WTC11 (cell line): ENCODE measurements around the gene RRP36. TPM values are rescaled to one million over a fixed set of nuclear protein-coding genes. Genes with fewer than 3 reads are reported as not detected.

Experiments used
- ATAC-seq: fragments of 200-7000 bp; cut with Tn5 transposase; 2 replicates; pipeline ENCODE4 v1.10.0; 2021; ENCODE audit warnings: mild to moderate bottlenecking, moderate library complexity
- CTCF ChIA-PET: fragments of 300-600 bp; sonication (Branson Sonifier 250); formaldehyde crosslinking; loops from one replicate; lab custom pipeline; 2021; ENCODE audit warnings: antibody characterized with exemption; lab: Charles Lee
- POLR2A ChIA-PET: fragments of 350-600 bp; sonication (Branson Sonifier 250); formaldehyde crosslinking; loops from one replicate; lab custom pipeline; 2021; ENCODE audit warnings: antibody characterized with exemption; lab: Charles Lee
- DNase-seq: peaks from one replicate; pipeline ENCODE4 v3.0.0; 2021; ENCODE audit warnings: low spot score
- H3K27ac Mint-ChIP-seq: 2 replicates; pipeline ENCODE4 v1.8.0; 2021; ENCODE audit warnings: mixed read lengths
- H3K27me3 Mint-ChIP-seq: 2 replicates; pipeline ENCODE4 v1.8.0; 2021; ENCODE audit warnings: low read depth, mild to moderate bottlenecking, moderate library complexity, mixed read lengths
- H3K36me3 Mint-ChIP-seq: 2 replicates; pipeline ENCODE4 v1.8.0; 2021; ENCODE audit warnings: mixed read lengths
- H3K4me1 Mint-ChIP-seq: 2 replicates; pipeline ENCODE4 v1.8.0; 2022; ENCODE audit warnings: mixed read lengths
- H3K4me3 Mint-ChIP-seq: 2 replicates; pipeline ENCODE4 v1.8.0; 2021; ENCODE audit warnings: mild to moderate bottlenecking, moderate library complexity, mixed read lengths
- H3K9me3 Mint-ChIP-seq: 2 replicates; pipeline ENCODE4 v1.8.0; 2021; ENCODE audit warnings: mixed read lengths
- AR ChIP-seq: fragments of 250-450 bp; sonication (Bioruptor Pico); IDR thresholded peaks from 2 replicates; pipeline ENCODE4 v1.9.0; 2021; ENCODE audit warnings: mild to moderate bottlenecking
- ATF3 ChIP-seq: sonication (generic); formaldehyde crosslinking; conservative IDR thresholded peaks from 2 replicates; pipeline ENCODE4 v1.8.1; 2022; ENCODE audit warnings: mild to moderate bottlenecking, missing genetic modification reagents
- HMGXB4 ChIP-seq: sonication (generic); formaldehyde crosslinking; IDR thresholded peaks from 2 replicates; pipeline ENCODE4 v1.8.1; 2023; ENCODE audit warnings: mild to moderate bottlenecking, moderate library complexity, missing genetic modification reagents
- JUN ChIP-seq: sonication (generic); formaldehyde crosslinking; IDR thresholded peaks from 2 replicates; pipeline ENCODE4 v1.8.0; 2023; ENCODE audit warnings: mild to moderate bottlenecking, missing genetic modification reagents
- MAX ChIP-seq: sonication (generic); formaldehyde crosslinking; IDR thresholded peaks from 2 replicates; pipeline ENCODE4 v1.8.0; 2022; ENCODE audit warnings: mild to moderate bottlenecking, missing genetic modification reagents
- MYBL2 ChIP-seq: sonication (generic); formaldehyde crosslinking; IDR thresholded peaks from 2 replicates; pipeline ENCODE4 v1.8.1; 2023; ENCODE audit warnings: mild to moderate bottlenecking, moderate library complexity, missing genetic modification reagents
- NFYB ChIP-seq: sonication (generic); formaldehyde crosslinking; conservative IDR thresholded peaks from 2 replicates; pipeline ENCODE4 v1.8.0; 2022; ENCODE audit warnings: low read depth, missing genetic modification reagents
- PRDM15 ChIP-seq: sonication (generic); formaldehyde crosslinking; IDR thresholded peaks from 2 replicates; pipeline ENCODE4 v1.8.0; 2022; ENCODE audit warnings: missing genetic modification reagents
- SP1 ChIP-seq: sonication (generic); formaldehyde crosslinking; conservative IDR thresholded peaks from 2 replicates; pipeline ENCODE4 v1.8.1; 2022; ENCODE audit warnings: missing genetic modification reagents
- ZBTB43 ChIP-seq: sonication (generic); formaldehyde crosslinking; IDR thresholded peaks from 2 replicates; pipeline ENCODE4 v1.8.1; 2023; ENCODE audit warnings: mild to moderate bottlenecking, missing genetic modification reagents
- ZMAT4 ChIP-seq: fragments of 250-450 bp; sonication (Bioruptor Pico); IDR thresholded peaks from 2 replicates; pipeline ENCODE4 v1.9.0; 2021; ENCODE audit warnings: mild to moderate bottlenecking
- ZNF121 ChIP-seq: sonication (generic); formaldehyde crosslinking; IDR thresholded peaks from 2 replicates; pipeline ENCODE4 v1.8.0; 2023; ENCODE audit warnings: missing genetic modification reagents
- ZNF232 ChIP-seq: sonication (generic); formaldehyde crosslinking; IDR thresholded peaks from 2 replicates; pipeline ENCODE4 v1.8.0; 2022; ENCODE audit warnings: mild to moderate bottlenecking, missing genetic modification reagents
- ZNF512 ChIP-seq: sonication (generic); formaldehyde crosslinking; IDR thresholded peaks from 2 replicates; pipeline ENCODE4 v1.8.1; 2022; ENCODE audit warnings: missing genetic modification reagents, borderline replicate concordance
- total RNA-seq: library from RNA; stranded (reverse); gene quantifications from 3 replicates; pipeline ENCODE4 v1.2.3, GENCODE V29; 2021

Gene RRP36
- total RNA-seq, 1 experiment from 2014 or later = 81.0 TPM

GRCh38 chr6:42979523-42980177 lies 41.8 kb upstream of the RRP36 start (continued):
- no peak for TF ChIP-seq ATF3 (CRISPR knock-in tag)
- TF ChIP-seq, all 79 proteins: peak for 0

GRCh38 chr6:42981836-42982235 lies 39.6 kb upstream of the RRP36 start:
- no peaks in the 10 kb centered on the region for H3K27me3 Mint-ChIP-seq
- H3K4me3 Mint-ChIP-seq = no peak overlapping the region
- TF ChIP-seq ZNF121 (CRISPR knock-in tag) = no peak
- ChIA-PET CTCF (no interaction called here), POLR2A (no interaction called here)
- peaks cover 30% of the 10 kb centered on the region for H3K4me1 Mint-ChIP-seq
- ATAC-seq (no peak), DNase-seq (no peak)
- H3K9me3 Mint-ChIP-seq = no peaks in the 10 kb centered on the region
- H3K27ac Mint-ChIP-seq = peak overlapping the region; percentile 5; the same call in 1 of the 2 replicates
- H3K36me3 Mint-ChIP-seq = no peaks in the 10 kb centered on the region

- ATAC-seq = peak; percentile 97
- 0 out of 2 replicates have a peak, but pooled peaks have one; percentile 16 for TF ChIP-seq HMGXB4 (CRISPR knock-in tag)
- TF ChIP-seq ZNF512 (CRISPR knock-in tag) = no peak
- 0 out of 2 replicates have a peak, but pooled peaks have one; percentile 66 for TF ChIP-seq ZNF232 (CRISPR knock-in tag)
- TF ChIP-seq AR (CRISPR knock-in tag) = no peak
- 0 out of 2 replicates have a peak, but pooled peaks have one; percentile 47 for TF ChIP-seq ZBTB43 (CRISPR knock-in tag)
- TF ChIP-seq JUN (CRISPR knock-in tag) = no peak
- peak; percentile 81 for TF ChIP-seq SP1 (CRISPR knock-in tag)
- TF ChIP-seq PRDM15 = peak; percentile 76
- TF ChIP-seq MYBL2 (CRISPR knock-in tag) = 0 out of 2 replicates have a peak, but pooled peaks have one; percentile 56
- TF ChIP-seq MAX (CRISPR knock-in tag) = no peak; the same call in 1 of the 2 replicates
- peak; percentile 78 for TF ChIP-seq NFYB (CRISPR knock-in tag)
- TF ChIP-seq ZMAT4 = no peak
Measured at GRCh38 chr6:42984001-42984923, 37.2 kb upstream of the RRP36 start, which contains the start of gene PPP2R5D. PPP2R5D (plus strand) TSS chr6:42984570; CDS start chr6:42984678, 108 bp downstream.

More at GRCh38 chr6:42984001-42984923, 37.2 kb upstream of the RRP36 start, which contains the start of gene PPP2R5D:
- Mint-ChIP-seq H3K4me1 (peaks cover 27% of the 10 kb centered on the region), H3K36me3 (peaks cover 1% of the 10 kb centered on the region; the same call in 1 of the 2 replicates), H3K27ac (peak within 1 kb of the TSS; percentile 80), H3K27me3 (no peaks in the 10 kb centered on the region), H3K4me3 (peak within 1 kb of the TSS; percentile 79), H3K9me3 (no peaks in the 10 kb centered on the region)
- ChIA-PET POLR2A (interaction anchor here (0.5 to 1.6 kb wide), 15 partner anchors 12 to 186 kb away, joined by 3 to 12 read pairs (median 5); partner anchors contain the start of genes CNPY3, KLC4, KLHDC3 and MEA1), CTCF (interaction anchor here (0.8 to 1.9 kb wide), 9 partner anchors 12 to 245 kb away, joined by 3 to 14 read pairs (median 7); partner anchors contain the start of genes CNPY3, DNPH1, KLHDC3 and MEA1)
- peak; percentile 98 for DNase-seq
